ENCODE results near the gene QRFP. TPM values are rescaled to one million over a fixed set of nuclear protein-coding genes. Genes with fewer than 3 reads are reported as not detected.

QRFP gene
- total and polyA plus RNA-seq, 2 of the 8 experiments (the other 6 are each of a cell fraction or from before 2014, with no cell fraction given): not detected

GRCh38 chr9:130884542-130885483 lies 11.8 kb downstream of the QRFP start:
- ChIA-PET CTCF (ENCODE audit: partially characterized antibody) (interaction anchor here (0.7 to 5.6 kb wide), 17 partner anchors 9 to 183 kb away, joined by 3 to 29 read pairs (median 5); no protein-coding TSS in a partner anchor), POLR2A (ENCODE audit: partially characterized antibody) (interaction anchor here (1.0 to 1.4 kb wide), 4 partner anchors 9 to 47 kb away, joined by 3 read pairs; no protein-coding TSS in a partner anchor)
- H2BK12ac ChIP-seq (ENCODE audit: low read depth, low read length): no peak overlapping the region
- no peak overlapping the region for H2AK5ac ChIP-seq (ENCODE audit: low read depth, low read length)
- no peak overlapping the region for H2BK20ac ChIP-seq (ENCODE audit: low read length)
- H4K20me1 ChIP-seq (replicated peaks in 1 of 2; ENCODE audit: control insufficient read depth in 1 of 2, insufficient read depth in 2 of 2, low read length in 2 of 2): peaks cover 0 to 10% of the 10 kb centered on the region in 2 experiments
- no peak overlapping the region for H3K4ac ChIP-seq (replicated peaks; ENCODE audit: insufficient read length, low read depth, low read length)
- 0 out of 2 replicates have a peak, but pooled peaks cover 3% of the 10 kb centered on the region for H3K79me1 ChIP-seq (ENCODE audit: low read depth, low read length)
- H4K5ac ChIP-seq (ENCODE audit: insufficient read length, low read depth, low read length): no peak overlapping the region
- H2BK120ac ChIP-seq (replicated peaks; ENCODE audit: low read depth, low read length): no peak overlapping the region
- H3K79me2 ChIP-seq (ENCODE audit: control insufficient read depth in 1 of 2, insufficient read depth in 2 of 2, low read length in 2 of 2): no peaks in the 10 kb centered on the region
- H2BK15ac ChIP-seq (ENCODE audit: low read length): no peak overlapping the region
- peak overlapping the region; percentile 93; the same call in 1 of the 2 replicates for H2BK5ac ChIP-seq (ENCODE audit: low read depth, low read length)
- no peak overlapping the region for H4K8ac ChIP-seq (ENCODE audit: extremely low read depth, insufficient read depth, low read length)
- no peak overlapping the region for H3K56ac ChIP-seq (replicated peaks; ENCODE audit: insufficient read length, low read depth, low read length)
- no peak overlapping the region for H4K91ac ChIP-seq (replicated peaks; ENCODE audit: insufficient read length, low read length)
- no peak overlapping the region for H2AFZ ChIP-seq (ENCODE audit: low read length)
- no peaks in the 10 kb centered on the region for H3K27me3 ChIP-seq (replicated peaks in 1 of 4; ENCODE audit: control insufficient read depth in 3 of 4, extremely low read depth in 1 of 4, insufficient read depth in 3 of 4, low read length in 3 of 4)
- H3K4me2 ChIP-seq (ENCODE audit: insufficient read depth in 1 of 2, low read depth in 2 of 2, low read length in 2 of 2): no peak overlapping the region
- no peak overlapping the region for H3K14ac ChIP-seq (ENCODE audit: insufficient read length)
- FAIRE-seq (no peak), DNase-seq (ENCODE audit: low read depth in 1 of 2, low spot score in 2 of 2) (no peak)
- H3K4me3 ChIP-seq (ENCODE audit: extremely low read depth in 1 of 4, insufficient read depth in 2 of 4, low read depth in 3 of 4, low read length in 4 of 4): no peak overlapping the region
- no peak overlapping the region; a peak in 2 of 7 replicates for H3K9ac ChIP-seq (replicated peaks in 1 of 4; ENCODE audit: extremely low read depth in 1 of 4, low read depth in 3 of 4, low read length in 3 of 4)
- no peak overlapping the region for H3K23ac ChIP-seq (ENCODE audit: insufficient read length)
- no peak overlapping the region; the same call in 1 of the 2 replicates for H3K27ac ChIP-seq (ENCODE audit: low read depth, low read length)
- peaks cover 33 to 79% (median 66%) of the 10 kb centered on the region in 4 experiments for H3K36me3 ChIP-seq (ENCODE audit: control insufficient read depth in 2 of 4, insufficient read depth in 4 of 4, low read length in 3 of 4)
- H3K4me1 ChIP-seq (replicated peaks in 1 of 4; ENCODE audit: control insufficient read depth in 3 of 4, insufficient read depth in 4 of 4, low read length in 3 of 4): no peaks in the 10 kb centered on the region
- H3K23me2 ChIP-seq (ENCODE audit: low read depth, low read length): no peaks in the 10 kb centered on the region
- no peak overlapping the region for H3K18ac ChIP-seq (ENCODE audit: extremely low read depth, low read length)
- 92% methylated on average over 46 of the region's 47 CpGs; no CpG with 5 or more reads in 1 of the 2 experiments for WGBS, 2 experiments (ENCODE audit: extremely low coverage in 1 of 2, insufficient coverage in 1 of 2, insufficient read length in 1 of 2, insufficient replicate concordance in 2 of 2, low coverage in 1 of 2, low lambda C conversion rate in 2 of 2, missing lambda C conversion rate in 1 of 2)
- no peaks in the 10 kb centered on the region for H3K9me3 ChIP-seq (ENCODE audit: insufficient read depth in 2 of 2, low read depth in 1 of 2, low read length in 1 of 2)
- TF ChIP-seq ATF3 (IDR thresholded peaks at IDR 0.05; ENCODE audit: insufficient read depth, low read depth, low read length) (no peak), CHD1 (IDR thresholded peaks at IDR 0.05; ENCODE audit: low read depth, low read length) (no peak), YY1 (IDR thresholded peaks at IDR 0.05; ENCODE audit: low read depth, low read length) (no peak), BCL11A (IDR thresholded peaks at IDR 0.05; ENCODE audit: low read depth in 2 of 2, low read length in 2 of 2) (no peak), TBP (IDR thresholded peaks at IDR 0.05; ENCODE audit: low read depth, low read length) (no peak), TCF12 (IDR thresholded peaks at IDR 0.05; ENCODE audit: low read depth, low read length) (no peak), CBX8 (IDR thresholded peaks at IDR 0.05; ENCODE audit: borderline replicate concordance, low read depth, low read length) (no peak), TAF1 (IDR thresholded peaks at IDR 0.05; ENCODE audit: low read depth, low read length) (no peak), CHD2 (IDR thresholded peaks at IDR 0.05; ENCODE audit: low read length) (no peak), HDAC6 (IDR thresholded peaks at IDR 0.05; ENCODE audit: low read depth, low read length) (no peak), BACH1 (IDR thresholded peaks at IDR 0.05; ENCODE audit: low read length) (no peak), CBX5 (IDR thresholded peaks at IDR 0.05; ENCODE audit: low read depth, low read length) (no peak), POLR2A (IDR thresholded peaks at IDR 0.05; ENCODE audit: control extremely low read depth in 1 of 2, low read depth in 2 of 2, low read length in 2 of 2) (no peak)

Measured in H1 (cell line).